NCI-H2196 treated with DMSO at 0.1 percent for 48 hours (cell line): Measurements from ENCODE around the gene DUS1L.

ENCODE experiments used
- DNase-seq: peaks from one replicate; lab custom pipeline; 2025; ENCODE audit not compliant: unreplicated experiment; lab: John Stamatoyannopoulos, UW

The DUS1L gene

GRCh38 chr17:82029391-82029790 is 36.2 kb downstream of the DUS1L start:
- no peak for DNase-seq

DNA sequence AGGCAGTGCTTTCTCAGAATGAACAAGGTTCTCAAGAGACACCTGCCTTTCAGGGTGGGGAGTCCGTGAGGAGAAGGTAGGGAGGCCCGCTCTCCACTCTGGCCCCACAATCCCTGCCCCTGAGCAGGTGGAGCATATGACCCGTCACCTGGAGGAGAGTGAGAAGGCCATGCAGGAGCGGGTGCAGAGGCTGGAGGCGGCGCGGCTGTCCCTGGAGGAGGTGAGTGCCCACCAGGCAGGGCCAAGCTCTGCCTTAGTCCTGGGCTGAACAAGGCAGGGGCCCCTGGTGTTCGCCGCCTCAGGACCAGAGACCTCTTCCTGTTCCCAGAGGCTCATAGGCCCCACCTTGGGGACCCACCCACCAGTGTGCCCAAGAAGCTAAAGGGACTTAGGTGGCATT is 36.6 kb downstream of the DUS1L start:
- no peak for DNase-seq

- no peak for DNase-seq
These were observed 37.4 kb downstream of the DUS1L start for GRCh38 chr17:82028246-82028645.

DNA sequence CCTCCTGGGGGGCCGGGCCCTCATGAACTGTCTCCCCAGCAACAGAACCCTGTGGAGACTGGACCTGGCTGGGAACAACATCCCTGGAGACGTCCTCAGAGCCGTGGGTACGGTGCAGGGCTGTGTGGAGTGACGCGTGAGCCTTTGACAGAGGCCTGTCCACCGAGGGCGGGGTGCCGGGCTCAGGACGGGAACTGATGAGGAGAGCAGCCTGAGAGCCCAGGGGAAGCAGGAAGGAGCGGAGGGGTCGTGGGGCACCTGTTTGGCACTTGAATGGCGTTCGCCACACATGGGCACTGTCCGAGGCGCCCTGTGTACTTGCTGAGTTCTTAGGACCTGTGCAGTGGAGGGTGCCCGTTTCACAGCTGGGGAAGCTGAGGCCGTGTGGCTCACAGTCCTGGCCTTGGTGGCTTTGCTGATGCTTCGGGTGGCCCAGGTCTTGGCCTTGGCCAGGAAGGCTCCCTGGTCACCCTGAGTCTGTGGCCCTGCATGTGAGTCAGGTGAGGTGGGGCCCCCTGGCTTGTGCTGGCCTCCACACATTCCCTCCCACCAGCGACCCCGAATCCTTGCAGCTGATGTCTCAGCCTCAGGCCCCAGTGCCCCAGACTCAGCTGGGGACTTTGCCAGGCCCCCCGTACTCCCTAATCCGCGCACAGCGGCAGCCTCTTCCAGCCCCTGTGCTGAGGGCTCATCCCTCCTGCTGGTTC is 40.0 kb downstream of the DUS1L start:
- no peak for DNase-seq

DNA sequence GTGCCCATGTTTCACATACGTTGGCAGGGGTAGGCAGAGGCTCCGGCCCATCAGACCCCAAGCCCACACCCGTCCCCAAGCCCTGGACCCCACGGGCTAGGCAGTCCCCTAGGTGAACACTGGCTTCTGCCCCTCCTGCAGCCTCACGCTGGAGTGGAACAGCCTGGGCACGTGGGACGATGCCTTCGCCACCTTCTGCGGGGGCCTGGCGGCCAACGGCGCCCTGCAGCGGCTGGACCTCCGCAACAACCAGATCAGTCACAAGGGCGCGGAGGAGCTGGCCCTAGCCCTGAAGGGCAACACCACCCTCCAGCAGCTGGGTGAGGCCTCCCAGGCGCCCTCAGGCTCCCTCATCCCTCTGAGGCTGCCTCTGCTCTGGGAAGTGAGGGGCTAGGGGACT is 40.7 kb downstream of the DUS1L start:
- DNase-seq: no peak

DNA sequence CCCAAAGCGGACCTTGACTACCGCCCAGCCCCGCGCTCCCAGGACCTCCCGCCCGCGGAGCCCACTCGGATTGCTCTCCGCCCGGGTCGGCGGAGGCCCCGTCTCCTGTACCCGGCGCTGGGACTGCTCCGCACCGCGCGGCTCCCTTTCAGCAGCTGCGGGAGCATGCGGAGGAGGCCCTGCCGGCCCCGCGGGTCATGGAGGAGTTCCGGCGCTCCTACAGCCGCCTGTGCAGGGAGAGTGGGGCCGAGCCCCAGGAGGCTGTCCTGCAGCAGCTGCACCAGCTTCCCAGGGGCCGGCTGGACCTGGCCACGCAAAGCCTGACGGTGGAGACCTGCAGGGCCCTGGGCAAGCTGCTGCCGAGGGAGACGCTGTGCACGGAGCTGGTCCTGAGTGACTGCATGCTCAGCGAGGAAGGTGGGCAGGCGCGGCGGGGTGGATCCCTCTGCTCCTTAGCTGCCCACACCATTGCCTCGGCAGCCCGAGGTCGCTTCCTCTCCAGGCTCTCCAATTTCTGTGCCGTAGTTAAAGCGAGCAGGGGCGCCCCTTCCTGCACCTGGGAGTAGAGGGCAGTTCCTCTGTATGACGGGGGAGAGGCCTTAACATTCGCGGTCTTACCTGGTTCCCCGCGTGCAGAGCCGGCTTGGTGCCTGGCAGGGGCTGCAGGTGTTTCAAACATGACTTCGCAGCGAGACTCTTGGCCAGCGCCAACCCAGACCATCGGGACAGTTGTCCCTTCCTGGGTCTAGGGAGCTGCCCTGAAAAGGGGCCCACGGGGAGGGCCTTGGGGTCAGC is 42.0 kb downstream of the DUS1L start:
- DNase-seq: no peak

GRCh38 chr17:82022981-82023446 is 42.6 kb downstream of the DUS1L start, which contains the start of gene LRRC45:
LRRC45 (plus strand) TSS chr17:82023305; CDS start chr17:82023644, 339 bp downstream.
- DNase-seq: peak; percentile 100

- DNase-seq: no peak
These were observed 43.2 kb downstream of the DUS1L start, which contains the start of gene CENPX for GRCh38 chr17:82022310-82022980. CENPX (minus strand) TSS chr17:82022878; CDS start chr17:82022861, 17 bp downstream.

- no peak for DNase-seq
These were observed 43.7 kb downstream of the DUS1L start for GRCh38 chr17:82021900-82022309.

GRCh38 chr17:82021107-82021899 is 44.3 kb downstream of the DUS1L start:
- peak; percentile 75 for DNase-seq

DNA sequence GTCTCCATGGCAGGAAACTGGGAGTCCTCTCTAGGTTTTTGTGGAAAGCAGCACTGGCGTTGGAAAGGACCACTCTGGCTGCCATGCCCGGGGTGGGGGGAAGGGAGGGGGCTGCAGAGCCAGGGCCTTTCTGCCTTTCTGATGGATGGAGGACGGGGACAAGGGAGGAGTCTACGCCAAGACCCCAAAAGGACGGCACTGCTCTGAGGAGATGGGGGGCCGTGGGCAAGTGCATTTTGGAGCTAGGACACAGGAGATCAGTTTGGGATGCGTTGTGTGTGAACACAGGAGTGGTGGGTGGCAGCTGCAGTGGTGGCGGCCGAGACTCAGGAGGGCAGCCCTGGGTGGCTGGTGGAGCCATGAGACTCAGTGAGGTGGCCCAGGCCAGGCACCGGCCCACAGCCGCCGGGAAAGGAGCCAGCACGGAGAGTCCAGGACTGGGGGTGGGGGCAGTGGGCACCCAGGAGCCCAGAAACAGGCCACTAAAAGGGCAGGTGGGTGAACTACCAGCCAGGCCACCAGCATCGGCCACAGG is 45.0 kb downstream of the DUS1L start:
- DNase-seq: no peak

DNA sequence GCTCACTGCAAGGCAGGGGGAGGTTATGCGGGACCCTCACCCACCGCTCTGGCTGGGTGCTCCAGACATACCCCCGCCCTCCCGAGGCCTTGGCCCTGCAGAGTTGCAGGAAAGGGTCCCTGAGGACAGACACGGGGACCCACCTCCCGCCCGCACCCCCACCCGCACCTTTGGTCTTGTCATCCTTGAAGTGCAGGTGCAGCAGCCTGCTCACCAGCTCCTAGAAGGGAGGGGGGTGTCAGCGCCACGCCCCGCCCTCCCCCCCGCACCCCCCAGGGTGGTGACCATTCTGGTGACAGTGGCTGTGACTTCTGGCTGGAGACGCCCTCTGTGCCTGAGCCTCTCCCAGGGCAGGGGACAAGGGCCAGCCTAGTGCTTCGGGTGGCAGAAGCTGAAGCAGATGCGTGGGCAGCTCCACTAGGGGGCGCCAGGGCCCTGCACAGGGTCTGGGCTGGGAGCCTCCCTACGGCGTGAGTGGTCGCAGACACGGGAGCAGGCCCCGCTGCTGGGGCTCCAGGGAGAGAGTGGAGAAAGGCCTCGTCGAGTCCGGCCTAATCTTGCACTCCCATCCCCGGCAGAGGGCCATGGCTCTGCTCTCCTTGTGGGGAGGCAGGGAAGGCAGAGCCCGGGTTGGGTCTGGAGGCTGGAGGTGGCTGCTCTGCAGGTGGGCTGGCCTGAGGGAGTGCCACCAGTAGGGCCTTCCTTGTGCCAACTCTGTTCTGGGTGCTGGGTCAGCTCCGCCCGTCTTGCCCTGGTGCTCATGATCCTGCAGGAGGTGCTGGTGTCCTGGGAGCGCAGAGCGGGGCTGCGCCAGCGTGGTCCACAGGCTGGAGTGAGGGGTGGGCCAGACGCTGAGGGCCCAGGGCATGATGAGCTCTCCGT is 45.7 kb downstream of the DUS1L start:
- DNase-seq: peak; percentile 62

DNA sequence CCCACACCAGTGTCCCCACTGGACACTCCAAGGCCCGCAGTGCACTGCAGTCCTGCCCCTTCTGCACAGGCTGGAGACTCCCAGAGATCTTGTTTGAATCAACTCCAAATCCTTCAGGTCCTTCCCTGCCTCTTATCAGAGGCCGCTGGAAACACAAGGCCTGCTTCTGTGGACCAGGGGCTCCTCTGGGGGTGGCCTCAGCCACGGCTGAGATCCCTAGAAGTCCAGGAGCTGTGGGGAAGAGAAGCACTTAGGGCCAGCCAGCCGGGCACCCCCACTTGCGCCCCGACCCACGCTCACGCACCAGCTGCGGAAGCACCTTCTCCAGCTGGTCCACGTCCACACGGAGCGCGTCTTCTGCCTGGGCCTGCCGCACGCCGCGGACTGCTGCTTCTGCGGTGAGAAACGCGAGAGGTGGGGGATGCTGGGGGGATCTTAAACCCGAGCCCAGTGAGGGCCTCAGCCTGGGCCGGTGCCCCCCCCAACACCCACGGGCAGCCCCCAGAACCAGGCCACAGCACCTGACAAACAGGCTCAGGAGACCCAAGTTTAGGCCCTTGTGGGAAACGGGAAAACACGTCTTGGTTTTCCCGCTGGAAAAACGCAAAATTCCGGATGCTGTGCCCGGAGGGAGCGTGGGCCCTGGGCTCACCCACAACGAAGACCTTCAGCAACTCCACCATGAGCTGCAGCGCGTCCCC is 46.5 kb downstream of the DUS1L start:
- DNase-seq: no peak

GRCh38 chr17:82018152-82018988 is 47.2 kb downstream of the DUS1L start:
- DNase-seq: peak; percentile 65

DNA sequence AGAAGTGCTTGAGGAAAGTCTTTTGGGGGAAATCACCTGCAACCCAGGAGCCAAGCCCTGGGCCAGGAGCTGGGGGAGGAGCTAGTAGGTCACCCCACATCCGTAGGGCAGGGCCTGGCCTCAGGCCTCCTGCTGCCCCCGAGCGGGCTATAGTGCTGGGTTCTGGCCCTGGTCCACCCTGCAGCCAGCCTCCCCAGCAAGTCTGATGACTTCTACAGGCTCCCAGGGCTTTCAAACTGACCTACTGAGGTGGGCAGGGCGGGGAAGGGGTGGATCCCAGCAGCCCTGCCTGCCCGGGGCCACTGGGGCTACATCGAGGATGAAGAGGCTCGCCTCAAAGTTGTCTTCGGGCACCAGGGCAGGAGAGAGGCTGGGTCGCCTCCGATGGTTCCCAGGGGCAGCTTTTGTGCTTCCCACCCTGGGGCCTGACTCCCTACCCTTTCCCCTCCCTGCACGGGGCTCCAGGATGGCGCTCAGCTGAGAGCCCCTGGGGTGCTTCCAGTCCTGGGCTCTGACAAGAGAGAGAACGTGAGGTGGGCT is 47.9 kb downstream of the DUS1L start:
- no peak for DNase-seq

GRCh38 chr17:82016875-82017459 is 48.6 kb downstream of the DUS1L start:
- no peak for DNase-seq
